Renal cortical epithelial cell (primary cell): ENCODE data around the gene RHPN2. TPM values are rescaled to one million over a fixed set of nuclear protein-coding genes. Genes with fewer than 3 reads are reported as not detected.
A peak's percentile ranks its signal among the peaks of the same experiment; 100 is the strongest.
"Not testable (repeated sequence)": the region's sequence is repeated elsewhere in the genome, so short reads cannot be mapped to it uniquely, and the experiment has no call there.

Experiments used
- DNase-seq: peaks from one replicate; pipeline ENCODE4 v3.0.0-alpha.2; 2011; ENCODE audit warnings: low read depth
- total RNA-seq: library from RNA; depleted of rRNA; stranded (reverse); fragments of >200 nt; gene quantifications from 2 replicates; pipeline ENCODE4 v1.2.3, GENCODE V29; 2014

The RHPN2 gene
- total RNA-seq, 1 donor from 2014 or later: 92.1 TPM

DNA sequence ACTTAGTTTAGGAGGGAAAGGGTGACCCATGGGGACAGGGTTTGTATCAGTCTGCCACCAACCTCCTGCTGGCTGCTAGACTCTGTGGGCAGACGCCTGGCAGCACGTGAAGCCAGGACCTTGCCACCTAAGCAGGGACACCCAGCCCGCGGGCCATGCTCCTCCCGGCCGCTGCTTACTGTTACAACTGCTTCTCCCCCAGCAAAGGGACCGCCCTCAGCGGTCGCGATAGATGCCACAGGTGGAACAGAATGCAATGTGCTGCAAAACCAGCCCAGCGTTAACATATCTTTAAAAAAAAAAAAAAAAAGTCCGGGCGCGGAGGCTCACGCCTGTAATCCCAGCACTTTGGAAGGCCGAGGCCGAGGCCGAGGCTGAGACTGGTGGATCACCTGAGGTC is 1.9 kb upstream of the RHPN2 start:
- no peak for DNase-seq

DNA sequence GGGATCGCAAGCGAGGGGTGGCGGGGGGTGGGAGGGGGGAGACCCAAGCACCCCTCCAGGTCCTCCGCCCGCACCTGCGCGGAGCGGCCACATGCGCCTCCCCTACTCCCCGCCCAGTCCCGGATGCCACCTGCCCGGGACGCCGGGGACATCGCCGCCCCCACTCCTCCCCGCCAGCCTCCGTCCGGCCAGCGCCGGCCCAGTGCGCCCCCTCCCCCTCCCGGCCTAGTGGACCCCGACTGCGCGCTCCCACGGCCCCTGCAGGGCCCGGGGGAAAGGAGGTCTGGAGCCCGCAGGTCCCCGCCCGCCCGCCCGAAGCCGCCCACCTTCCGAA is 263 bp downstream of the RHPN2 start:
- no peak for DNase-seq

DNA sequence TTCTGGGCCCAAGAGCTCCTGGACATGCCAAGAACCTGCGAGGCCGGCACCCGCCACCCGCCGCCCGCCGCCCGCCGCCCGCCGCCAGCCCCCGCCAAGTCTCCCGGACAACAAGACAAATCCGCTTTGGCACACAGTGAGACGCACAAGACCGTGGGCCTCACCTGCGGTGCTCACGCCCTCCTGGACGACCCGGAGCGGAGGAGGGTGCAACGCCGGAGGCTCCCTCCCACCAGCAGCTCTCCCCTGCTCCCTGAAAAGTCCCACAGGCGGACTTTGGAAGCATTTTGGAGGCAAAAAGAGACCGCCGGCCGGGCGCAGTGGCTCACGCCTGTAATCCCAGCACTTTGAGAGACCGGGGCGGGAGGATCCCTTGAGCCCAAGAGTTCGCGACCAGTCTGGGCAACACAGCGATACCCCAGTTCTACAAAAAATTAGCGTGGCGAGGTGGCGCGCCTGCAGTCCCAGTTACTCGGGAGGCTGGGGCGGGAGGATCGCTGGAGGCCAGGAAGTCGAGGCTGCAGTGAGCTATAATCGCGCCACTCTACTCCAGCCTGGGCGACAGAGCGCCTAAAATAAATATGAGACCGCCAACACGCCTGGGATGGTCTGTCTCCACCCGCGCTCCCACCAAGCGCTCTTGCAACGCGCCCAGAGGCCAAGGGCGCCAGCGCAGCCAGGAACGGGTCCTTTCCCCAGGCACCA is 783 bp downstream of the RHPN2 start:
- DNase-seq: no peak

DNA sequence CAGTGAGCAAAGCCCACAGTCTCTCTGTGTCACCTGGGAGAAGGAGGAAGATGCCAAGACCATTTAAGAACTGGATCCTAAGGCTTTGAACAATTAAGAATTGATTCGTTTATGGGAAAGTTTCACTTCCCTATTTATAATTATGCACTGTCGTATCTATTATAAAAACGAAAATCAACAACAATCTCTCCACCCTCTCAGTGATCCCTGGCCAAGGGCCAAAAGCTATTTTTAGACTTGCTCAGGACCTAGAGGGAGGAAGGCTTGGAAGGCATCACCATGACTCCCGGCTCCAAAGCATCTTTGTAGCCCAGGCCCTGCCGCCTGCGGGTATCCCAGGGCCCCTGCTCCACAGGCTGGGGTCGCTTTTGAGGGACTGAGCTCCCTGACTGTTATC is 1.3 kb downstream of the RHPN2 start:
- peak; percentile 50 for DNase-seq

DNA sequence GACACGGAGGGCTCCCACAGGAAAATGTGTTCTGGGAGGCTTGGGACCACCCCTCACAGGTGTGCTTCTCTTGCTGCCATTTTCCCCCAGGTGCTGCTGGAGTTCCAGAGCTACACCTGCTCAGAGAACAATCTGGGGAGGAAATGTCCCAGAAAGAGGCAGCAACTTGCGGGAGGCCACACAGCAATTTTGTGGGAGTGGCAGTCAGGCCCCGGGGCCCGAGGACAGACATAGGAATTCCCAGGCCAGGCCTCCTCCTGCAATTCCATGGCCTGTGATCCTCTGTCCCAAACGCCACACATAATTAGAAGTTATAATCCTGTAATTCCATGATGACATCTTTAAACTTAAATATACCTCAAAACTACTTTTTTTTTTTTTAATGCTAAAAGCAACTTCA is 1.8 kb downstream of the RHPN2 start:
- DNase-seq: no peak

DNA sequence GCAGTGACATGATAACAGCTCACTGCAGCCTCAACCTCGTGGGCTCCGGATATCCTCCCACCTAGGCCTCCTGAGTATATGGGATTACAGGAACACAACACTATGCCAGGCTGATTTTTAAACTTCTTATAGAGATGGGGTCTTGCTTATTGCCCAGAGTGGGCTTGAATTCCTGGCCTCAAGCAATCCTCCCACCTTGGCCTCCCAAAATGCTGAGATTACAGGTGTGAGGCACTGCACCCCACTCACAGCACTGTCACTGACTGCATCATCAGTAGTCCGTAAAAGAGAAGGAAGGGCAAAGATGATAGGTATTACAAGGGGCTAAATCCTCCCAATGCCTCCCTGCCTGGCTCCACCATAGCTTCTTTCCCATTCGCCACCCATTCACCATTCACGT is 4.1 kb downstream of the RHPN2 start:
- DNase-seq: no peak

DNA sequence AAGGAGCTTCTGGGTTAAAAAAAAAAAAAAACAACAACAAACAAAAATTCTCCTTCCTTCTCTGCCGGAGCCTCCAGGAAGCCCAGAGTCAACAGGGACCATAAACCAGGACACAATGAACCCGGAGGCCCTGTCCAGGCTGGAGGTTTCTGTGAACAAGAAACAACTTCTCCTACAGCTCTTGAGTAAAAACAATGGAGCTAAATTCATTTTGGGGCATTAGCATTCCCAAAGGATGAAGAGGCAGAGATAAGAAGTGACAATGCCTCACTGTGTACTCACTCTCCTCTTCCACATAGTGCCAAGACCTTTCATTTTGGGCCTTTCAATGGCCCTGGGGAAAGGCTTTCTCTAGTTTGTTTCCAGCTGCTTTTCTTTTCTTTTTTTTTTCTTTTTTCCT is 9.0 kb downstream of the RHPN2 start:
- DNase-seq: peak; percentile 48

DNA sequence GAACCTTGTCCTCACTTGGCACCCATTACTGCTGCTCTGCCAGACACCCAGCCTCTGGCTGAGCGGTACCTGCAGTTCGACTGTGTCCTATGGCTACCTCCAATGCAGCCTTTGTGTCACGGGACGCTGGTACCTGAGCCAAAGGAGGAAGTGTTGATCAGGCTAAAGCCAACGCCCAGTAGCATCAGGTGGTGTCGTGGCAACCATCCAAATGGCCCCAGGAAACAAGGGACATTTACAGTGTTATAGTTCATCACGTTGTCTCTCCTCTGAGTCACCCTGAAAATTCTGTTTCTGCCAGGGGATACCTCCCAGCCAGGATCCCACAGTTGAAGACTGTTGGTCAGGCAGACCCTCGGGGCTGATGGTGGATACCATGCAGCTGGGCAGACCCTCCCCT is 10.1 kb downstream of the RHPN2 start:
- DNase-seq: peak; percentile 76

DNA sequence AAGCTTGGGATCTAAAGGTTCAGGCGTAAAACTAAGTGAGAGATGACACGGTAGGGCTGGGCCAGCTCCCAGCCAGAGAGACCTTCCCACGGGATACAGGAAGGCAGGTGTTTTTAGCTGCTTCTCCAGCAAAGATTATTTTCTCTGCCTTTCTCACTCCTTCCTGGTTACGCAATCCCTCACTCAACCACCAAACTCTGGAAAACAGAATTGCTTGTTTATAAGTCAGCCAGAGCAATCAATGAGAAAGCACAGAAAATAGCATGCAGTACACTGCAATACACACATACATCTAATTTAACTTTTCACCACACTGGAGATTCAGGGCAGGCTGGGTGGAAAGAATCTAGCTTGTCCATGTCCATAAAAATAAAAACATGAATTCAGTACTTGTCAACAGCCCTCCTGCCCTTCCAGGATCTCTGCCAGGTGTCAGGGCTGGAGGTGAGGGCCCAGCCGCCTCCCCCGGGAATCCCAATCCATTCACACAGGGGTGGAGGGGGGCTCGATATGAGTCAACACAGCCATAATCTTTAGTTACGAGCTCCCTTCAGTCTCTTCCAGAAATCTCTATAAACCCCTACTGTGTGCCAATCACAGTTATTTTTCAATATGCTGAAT is 12.2 kb downstream of the RHPN2 start:
- peak; percentile 98 for DNase-seq

DNA sequence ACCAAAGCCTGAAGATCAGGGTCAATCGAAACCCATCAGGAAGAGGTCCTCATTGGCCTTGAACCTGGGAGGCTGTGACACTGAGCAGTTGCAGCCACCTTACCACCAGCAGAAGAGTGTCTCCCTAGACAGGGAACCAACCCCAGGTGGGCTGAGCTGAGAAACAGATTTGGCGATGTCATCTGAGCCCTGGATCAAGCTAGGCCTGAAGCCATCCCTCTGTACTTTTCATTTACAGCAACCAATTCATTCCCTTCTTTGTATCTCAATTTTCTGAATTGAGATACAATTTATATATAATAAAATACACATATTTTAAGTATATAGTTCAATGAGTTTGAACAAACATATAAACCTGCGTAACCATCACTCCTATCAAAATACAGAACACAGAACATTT is 14.6 kb downstream of the RHPN2 start:
- no peak for DNase-seq

DNA sequence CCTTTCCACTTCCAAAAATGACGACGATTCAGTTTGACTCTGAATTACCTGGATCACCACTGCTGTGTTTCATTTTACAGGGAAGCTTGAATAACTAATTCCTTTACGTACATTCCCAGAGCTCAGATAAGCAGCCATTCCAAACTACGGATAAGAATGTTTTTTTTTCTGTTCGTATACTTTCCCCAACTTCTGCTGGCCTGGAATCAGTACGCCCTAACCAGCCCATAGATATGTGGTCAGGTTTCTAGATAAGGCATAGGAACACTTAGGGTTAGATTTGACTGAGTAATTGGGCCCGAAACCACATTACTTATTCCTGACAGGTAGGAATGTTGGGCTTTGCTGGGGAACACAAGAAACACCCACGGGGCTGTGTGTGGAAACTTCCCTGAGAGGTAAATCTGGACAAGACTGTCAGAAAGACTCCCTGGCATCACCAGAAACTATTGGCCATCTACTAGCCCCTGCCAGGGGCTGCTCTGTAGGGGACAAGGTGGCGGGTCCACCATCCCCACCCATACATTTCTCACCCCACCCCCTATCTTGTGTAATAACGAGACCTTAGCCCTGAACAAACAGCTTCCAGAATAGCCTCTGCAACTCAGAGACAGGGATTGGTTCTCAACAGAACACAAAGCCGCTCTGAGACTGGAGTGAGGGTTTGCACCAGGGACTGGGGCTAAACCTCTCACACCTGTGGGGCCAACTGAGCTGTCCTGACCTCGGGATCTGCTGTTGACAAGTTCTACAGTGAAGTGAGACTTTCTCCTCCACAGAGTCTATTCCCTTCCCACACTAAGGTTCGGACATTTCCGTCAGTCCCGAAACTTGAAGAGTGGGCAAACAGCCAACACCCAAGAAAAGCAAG is 15.6 kb downstream of the RHPN2 start:
- DNase-seq: peak; percentile 79

DNA sequence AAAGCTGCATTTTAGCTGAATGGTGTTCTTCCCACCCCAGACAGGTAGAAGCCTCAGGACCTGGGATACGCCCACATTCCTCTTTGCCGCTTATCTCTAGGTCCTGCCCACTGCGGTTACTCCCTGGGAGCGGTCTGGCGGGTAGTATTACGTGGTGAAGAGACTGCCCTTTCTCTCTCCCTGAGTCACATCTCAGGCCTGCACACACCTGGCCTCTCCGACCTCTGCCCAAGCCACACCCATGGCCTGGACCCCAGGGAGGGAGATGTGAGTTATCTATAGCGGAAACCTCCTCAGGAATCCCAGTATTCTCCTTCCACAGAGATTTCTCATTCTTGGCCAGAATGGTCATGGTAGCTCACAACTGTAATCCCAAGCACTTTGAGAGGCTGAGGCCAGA is 17.3 kb downstream of the RHPN2 start:
- peak; percentile 78 for DNase-seq

DNA sequence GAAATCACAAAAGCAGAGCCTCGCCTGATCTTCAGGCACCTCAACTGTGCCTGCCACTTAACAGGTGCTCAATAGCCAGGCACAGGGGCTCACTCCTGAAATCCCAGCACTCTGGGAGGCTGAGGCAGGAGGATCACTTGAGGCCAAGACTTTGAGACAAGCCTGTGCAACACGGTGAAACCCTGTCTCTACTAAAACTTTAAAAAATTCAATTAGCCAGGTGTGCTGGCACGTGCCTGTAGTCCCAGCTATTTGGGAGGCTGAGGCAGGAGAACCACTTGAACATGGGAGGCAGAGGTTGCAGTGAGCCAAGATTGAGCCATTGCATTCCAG is 22.9 kb downstream of the RHPN2 start:
- DNase-seq: not testable (repeated sequence)

DNA sequence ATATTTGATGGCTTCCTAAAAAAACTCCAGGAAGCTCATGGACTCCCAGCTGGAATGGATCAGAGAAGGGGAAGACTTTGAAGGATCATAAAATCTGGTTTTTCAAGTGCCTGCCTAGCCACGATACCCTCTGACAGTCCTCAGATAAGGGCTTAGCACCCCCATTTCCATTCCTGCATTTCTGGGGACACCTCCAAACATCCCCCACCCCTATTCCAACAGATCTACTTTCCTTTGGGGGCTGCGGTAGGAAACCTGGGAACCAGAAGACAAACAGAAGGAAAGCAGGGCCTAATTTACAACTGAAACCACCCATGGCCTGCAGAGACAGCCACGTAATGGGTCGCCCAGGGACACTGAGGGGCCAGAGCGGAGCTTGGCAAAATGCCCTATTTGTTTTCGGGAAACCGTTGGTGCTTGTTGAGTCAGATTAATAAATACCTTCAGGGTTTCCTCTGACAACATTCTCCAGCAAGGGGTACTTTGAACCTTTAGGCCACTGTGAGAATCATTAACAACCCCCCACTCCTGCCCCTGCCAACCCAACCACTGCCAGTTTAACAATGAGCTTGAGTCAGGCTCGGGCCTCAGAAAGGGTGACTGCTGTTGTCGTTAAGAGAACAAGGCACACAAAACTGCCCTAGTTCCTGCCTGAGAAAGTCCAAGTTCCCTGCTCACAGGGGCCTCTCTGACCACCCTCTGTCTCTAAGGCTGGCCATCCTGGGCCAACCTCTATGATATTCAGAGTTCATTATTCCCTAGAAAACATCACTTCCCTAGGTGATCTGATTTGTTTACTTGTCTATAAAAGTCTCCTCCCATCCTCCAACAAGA is 23.5 kb downstream of the RHPN2 start:
- peak; percentile 100 for DNase-seq

DNA sequence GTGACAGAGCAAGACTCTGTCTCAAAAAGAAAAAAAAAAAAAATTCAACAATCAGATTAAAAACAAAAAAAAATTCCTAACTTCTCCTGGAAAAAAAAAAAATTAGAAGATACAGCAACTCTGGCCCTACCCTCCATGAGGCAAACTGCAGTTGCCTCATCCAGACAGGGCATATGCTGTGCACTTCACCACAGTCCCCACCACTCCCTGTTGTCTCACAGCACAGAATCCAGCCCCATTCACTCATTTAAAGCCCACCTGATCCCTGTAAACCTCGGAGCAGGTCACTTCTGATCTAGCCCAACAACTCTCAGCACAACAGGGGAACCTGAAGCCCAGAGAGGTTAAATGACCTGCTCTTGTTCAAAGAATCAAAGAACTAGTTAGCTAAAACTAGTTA is 24.9 kb downstream of the RHPN2 start:
- DNase-seq: no peak

DNA sequence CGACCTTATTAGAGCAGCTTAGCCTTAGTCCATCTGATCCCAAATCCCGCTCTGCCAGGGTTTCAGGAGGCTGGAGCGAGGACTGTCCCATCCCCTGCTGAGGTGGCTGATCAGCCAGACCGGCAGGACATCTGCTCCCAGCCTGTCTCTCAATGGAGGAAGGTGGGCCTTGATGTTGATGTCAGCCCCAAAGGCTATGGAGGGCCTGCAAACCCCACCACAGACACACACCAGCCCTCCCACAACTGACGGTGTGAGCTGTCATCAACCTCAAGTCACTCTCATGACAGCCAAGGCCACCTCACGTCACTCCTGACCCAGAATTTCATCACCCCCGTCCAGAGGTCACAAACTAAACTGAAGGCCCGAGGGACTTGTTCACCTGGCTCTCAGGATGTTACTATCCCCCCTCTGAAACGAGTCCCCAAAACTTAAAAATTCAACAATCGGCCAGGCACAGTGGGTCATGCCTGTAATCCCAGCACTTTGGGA is 25.5 kb downstream of the RHPN2 start:
- DNase-seq: no peak

DNA sequence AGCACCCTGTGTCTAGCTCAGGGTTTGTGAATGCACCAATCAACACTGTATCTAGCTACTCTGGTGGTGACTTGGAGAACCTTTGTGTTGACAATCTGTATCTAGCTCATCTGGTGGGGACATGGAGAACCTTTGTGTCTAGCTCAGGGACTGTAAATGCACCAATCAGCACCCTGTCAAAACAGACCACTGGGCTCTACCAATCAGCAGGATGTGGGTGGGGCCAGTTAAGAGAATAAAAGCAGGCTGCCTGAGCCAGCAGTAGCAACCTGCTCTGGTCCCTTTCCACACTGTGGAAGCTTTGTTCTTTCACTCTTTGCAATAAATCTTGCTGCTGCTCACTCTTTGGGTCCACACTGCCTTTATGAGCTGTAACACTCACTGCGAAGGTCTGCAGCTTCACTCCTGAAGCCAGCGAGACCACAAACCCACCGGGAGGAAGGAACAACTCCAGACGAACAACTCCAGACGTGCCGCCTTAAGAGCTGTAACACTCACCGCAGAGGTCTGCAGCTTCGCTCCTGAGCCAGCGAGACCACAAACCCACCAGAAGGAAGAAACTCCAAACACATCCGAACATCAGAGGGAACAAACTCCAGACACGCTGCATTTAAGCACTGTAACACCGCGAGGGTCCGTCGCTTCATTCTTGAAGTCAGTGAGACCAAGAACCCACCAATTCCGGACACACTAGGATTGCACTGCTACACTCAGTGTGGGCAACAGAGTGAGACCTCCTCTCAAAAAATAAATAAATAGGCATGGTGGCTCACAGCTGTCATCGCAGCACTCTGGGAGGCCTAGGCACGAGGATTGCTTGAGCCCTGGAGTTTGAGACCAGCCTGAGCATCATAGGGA is 27.3 kb downstream of the RHPN2 start:
- DNase-seq: not testable (repeated sequence)

DNA sequence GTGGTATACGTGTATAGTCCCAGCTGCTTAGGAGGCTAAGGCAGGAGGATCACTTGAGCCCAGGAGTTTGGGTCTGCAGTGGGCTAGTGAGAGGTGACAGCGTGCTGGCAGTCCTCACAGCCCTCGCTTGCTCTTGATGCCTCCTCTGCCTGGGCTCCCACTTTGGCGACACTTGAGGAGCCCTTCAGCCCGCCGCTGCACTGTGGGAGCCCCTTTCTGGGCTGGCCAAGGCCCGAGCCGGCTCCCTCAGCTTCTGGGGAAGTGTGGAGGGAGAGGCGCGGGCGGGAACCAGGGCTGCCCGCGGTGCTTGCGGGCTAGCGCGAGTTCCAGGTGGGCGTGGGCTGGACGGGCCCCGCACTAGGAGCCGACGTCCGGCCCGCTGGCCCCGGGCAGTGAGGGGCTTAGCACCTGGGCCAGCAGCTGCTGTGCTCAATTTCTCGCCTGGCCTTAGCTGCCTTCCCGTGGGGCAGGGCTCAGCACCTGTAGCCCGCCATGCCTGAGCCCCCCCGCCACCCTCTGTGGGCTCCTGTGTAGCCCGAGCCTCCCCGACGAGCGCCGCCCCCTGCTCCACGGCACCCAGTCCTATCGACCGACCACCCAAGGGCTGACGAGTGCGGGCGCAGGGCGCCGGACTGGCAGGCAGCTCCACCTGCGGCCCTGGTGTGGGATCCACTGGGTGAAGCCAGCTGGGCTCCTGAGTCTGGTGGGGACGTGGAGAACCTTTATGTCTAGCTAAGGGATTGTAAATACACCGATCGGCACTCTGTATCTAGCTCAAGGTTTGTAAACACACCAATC is 28.1 kb downstream of the RHPN2 start:
- DNase-seq: not testable (repeated sequence)

DNA sequence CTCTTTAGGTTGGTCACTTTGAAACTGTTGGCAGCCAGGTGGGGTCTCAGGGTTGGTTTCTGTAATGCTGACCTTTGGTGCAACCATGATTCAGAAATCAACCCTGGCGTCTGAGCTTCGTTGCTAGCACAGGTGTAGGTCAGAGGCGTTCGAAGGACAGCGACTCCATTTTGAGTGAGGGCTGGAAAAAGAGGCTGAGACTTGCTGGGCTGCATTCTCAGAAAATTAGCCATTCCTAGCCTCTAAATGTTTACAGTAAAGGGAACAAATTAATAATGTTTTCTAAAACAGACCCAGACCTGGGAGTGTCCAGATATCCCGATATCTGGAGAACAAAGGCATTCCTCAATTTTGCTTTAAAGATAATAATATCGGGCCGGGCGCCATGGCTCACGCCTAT is 29.2 kb downstream of the RHPN2 start:
- DNase-seq: no peak

DNA sequence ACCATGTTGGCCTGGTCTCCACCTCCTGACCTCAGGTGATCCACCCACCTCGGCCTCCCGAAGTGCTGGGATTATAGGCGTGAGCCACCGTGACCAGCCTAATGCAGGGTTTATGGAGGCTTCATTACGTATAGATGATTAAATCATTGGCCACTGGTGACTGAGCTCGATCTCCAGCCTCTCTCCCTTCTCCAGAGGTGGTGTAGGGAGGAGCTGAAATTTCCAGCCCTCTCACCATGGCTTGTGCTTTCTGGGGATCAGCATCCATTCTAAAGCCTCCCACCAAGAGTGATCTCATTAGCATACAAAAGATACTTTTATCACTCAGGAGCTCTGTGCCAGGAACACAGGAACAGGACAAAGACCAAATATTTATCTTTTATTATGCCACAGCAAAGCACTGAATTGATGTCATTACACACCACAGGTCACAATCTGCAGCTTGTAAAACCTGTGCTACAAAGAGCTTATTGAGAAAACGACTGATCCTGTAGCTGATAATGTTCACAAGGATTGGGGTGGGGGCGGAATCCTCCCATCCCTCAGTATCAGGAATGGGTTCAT is 32.4 kb downstream of the RHPN2 start:
- no peak for DNase-seq
